Measurements from ENCODE around the gene MFSD2A. TPM values are rescaled to one million over a fixed set of nuclear protein-coding genes. Genes with fewer than 3 reads are reported as not detected.
"Not testable (repeated sequence)": the region's sequence is repeated elsewhere in the genome, so short reads cannot be mapped to it uniquely, and the experiment has no call there.

Gene MFSD2A
- polyA plus RNA-seq (2013, experiment 1 of 2), result 15.0 TPM
- polyA plus RNA-seq (2013, experiment 2 of 2), result 15.3 TPM

DNA sequence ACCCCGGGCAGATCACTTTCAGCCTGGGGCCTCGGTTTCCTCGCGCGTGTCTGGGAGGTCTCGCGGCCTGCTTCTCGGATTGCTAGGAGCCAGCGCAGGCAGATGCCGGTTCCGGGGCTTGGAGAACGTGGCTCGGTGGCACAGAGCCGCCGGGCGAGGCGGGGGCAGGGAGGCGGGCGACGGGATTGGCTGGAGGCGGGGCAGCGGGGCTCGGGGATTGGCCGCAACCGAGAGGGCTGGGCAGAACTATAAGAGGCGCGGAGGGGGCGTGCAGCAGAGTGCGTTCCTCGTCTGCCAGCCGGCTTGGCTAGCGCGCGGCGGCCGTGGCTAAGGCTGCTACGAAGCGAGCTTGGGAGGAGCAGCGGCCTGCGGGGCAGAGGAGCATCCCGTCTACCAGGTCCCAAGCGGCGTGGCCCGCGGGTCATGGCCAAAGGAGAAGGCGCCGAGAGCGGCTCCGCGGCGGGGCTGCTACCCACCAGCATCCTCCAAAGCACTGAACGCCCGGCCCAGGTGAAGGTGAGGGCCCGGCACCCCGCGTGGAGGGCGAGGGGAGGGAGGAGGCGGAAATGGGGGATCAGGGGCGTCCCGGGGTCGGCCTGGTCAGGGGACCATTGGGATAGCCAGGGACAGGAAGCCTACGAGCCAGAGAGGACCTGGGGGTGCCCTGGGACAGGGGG lies at the start of gene MFSD2A:
TSS of gene MFSD2A (plus strand) at position 276 of the 677 bp plus-strand sequence. CDS start at position 424, 148 bp downstream.
- Histone ChIP-seq H3K9ac (ENCODE audit: low read depth, low read length) (peak within 1 kb of the TSS; percentile 63), H3K9me3 (ENCODE audit: insufficient read depth, low read depth, low read length) (no peaks in the 10 kb centered on the region), H3K27me3 (ENCODE audit: insufficient read depth, low read length) (peaks cover 39% of the 10 kb centered on the region), H3K4me3 (ENCODE audit: low read length) (peak within 1 kb of the TSS; percentile 62), H3K27ac (ENCODE audit: low read depth, low read length) (no peak within 1 kb of the TSS), H3K4me1 (ENCODE audit: insufficient read depth, low read length) (peaks cover 9% of the 10 kb centered on the region; the same call in 1 of the 2 replicates), H3K36me3 (ENCODE audit: insufficient read depth, low read length) (peaks cover 15% of the 10 kb centered on the region; the same call in 1 of the 2 replicates)
- WGBS, result under 1% methylated on average over 62 of the region's 62 CpGs

GRCh38 chr1:39905172-39905571 lies 49.8 kb upstream of the MFSD2A start:
- 93% methylated on average over 4 of the region's 4 CpGs for WGBS
- no peak overlapping the region for H3K4me3 ChIP-seq (ENCODE audit: low read length)
- H3K36me3 ChIP-seq (ENCODE audit: insufficient read depth, low read length), result no peaks in the 10 kb centered on the region
- H3K27me3 ChIP-seq (ENCODE audit: insufficient read depth, low read length), result peaks cover 27% of the 10 kb centered on the region
- no peak overlapping the region for H3K27ac ChIP-seq (ENCODE audit: low read depth, low read length)
- peaks cover 14% of the 10 kb centered on the region for H3K9me3 ChIP-seq (ENCODE audit: insufficient read depth, low read depth, low read length)
- H3K4me1 ChIP-seq (ENCODE audit: insufficient read depth, low read length), result peaks cover 4% of the 10 kb centered on the region; the same call in 1 of the 2 replicates
- H3K9ac ChIP-seq (ENCODE audit: low read depth, low read length), result no peak overlapping the region

GRCh38 chr1:39907528-39908453 lies 47.2 kb upstream of the MFSD2A start:
- no peak overlapping the region for H3K9ac ChIP-seq (ENCODE audit: low read depth, low read length)
- H3K36me3 ChIP-seq (ENCODE audit: insufficient read depth, low read length), result no peaks in the 10 kb centered on the region
- H3K9me3 ChIP-seq (ENCODE audit: insufficient read depth, low read depth, low read length), result peaks cover 14% of the 10 kb centered on the region
- H3K27ac ChIP-seq (ENCODE audit: low read depth, low read length), result no peak overlapping the region
- H3K4me1 ChIP-seq (ENCODE audit: insufficient read depth, low read length), result no peaks in the 10 kb centered on the region
- H3K4me3 ChIP-seq (ENCODE audit: low read length), result no peak overlapping the region
- peaks cover 14% of the 10 kb centered on the region for H3K27me3 ChIP-seq (ENCODE audit: insufficient read depth, low read length)
- 85% methylated on average over 3 of the region's 3 CpGs for WGBS

DNA sequence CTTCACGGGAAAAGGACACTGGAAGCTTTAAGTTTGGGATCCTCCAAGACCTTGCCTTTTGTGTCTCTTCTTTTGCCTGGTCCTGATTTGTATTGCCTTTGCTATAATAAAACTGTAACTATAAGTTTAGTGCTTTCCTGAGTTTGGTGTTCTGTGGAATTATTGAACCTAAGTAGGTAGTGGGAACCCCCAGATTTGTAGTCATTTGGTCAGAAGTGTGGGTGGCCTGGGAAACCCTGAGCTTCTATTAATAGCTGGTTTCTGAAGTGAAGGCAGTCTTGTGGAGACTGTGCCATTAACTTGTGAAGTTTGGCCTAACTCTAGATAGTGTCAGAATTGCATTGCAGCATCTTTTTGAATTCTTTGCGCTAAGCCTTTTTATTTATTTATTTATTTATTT lies 46.4 kb upstream of the MFSD2A start:
- H3K27me3 ChIP-seq (ENCODE audit: insufficient read depth, low read length), result peaks cover 7% of the 10 kb centered on the region
- peaks cover 14% of the 10 kb centered on the region for H3K9me3 ChIP-seq (ENCODE audit: insufficient read depth, low read depth, low read length)
- WGBS, result 100% methylated on average over 1 of the region's 2 CpGs
- no peak overlapping the region for H3K27ac ChIP-seq (ENCODE audit: low read depth, low read length)
- H3K36me3 ChIP-seq (ENCODE audit: insufficient read depth, low read length), result no peaks in the 10 kb centered on the region
- H3K4me3 ChIP-seq (ENCODE audit: low read length), result no peak overlapping the region
- H3K4me1 ChIP-seq (ENCODE audit: insufficient read depth, low read length), result no peaks in the 10 kb centered on the region
- no peak overlapping the region for H3K9ac ChIP-seq (ENCODE audit: low read depth, low read length)

DNA sequence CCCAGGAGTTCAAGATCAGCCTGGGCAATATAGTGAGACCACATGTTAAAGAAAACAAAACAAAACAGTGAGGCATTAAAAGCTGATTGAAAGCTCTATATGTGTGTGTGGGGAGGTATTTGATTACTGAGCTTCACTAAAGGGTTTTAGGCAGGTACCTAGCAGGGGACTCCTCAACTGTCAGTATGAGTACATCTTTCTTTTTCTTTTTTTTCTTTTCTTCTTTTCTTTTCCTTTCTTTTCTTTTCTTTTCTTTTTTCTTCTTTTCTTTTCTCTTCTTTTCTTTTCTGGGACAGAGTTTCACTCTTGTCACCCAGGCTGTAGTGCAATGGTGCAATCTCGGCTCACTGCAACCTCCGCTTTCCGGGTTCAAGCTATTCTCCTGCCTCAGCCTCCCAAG lies 44.7 kb upstream of the MFSD2A start:
- peaks cover 14% of the 10 kb centered on the region for H3K9me3 ChIP-seq (ENCODE audit: insufficient read depth, low read depth, low read length)
- over 99% methylated on average over 3 of the region's 3 CpGs for WGBS
- H3K27ac ChIP-seq (ENCODE audit: low read depth, low read length), result no peak overlapping the region
- no peaks in the 10 kb centered on the region for H3K4me1 ChIP-seq (ENCODE audit: insufficient read depth, low read length)
- no peak overlapping the region for H3K9ac ChIP-seq (ENCODE audit: low read depth, low read length)
- H3K36me3 ChIP-seq (ENCODE audit: insufficient read depth, low read length), result no peaks in the 10 kb centered on the region
- H3K4me3 ChIP-seq (ENCODE audit: low read length), result no peak overlapping the region
- no peaks in the 10 kb centered on the region for H3K27me3 ChIP-seq (ENCODE audit: insufficient read depth, low read length)

- not testable (repeated sequence) for H3K4me3 ChIP-seq (ENCODE audit: low read length); H3K9ac ChIP-seq (ENCODE audit: low read depth, low read length); H3K27me3 ChIP-seq (ENCODE audit: insufficient read depth, low read length); H3K9me3 ChIP-seq (ENCODE audit: insufficient read depth, low read depth, low read length); H3K27ac ChIP-seq (ENCODE audit: low read depth, low read length); H3K4me1 ChIP-seq (ENCODE audit: insufficient read depth, low read length); H3K36me3 ChIP-seq (ENCODE audit: insufficient read depth, low read length)
- WGBS, result 96% methylated on average over 27 of the region's 30 CpGs
Observed at GRCh38 chr1:39913136-39913535, 41.8 kb upstream of the MFSD2A start.

DNA sequence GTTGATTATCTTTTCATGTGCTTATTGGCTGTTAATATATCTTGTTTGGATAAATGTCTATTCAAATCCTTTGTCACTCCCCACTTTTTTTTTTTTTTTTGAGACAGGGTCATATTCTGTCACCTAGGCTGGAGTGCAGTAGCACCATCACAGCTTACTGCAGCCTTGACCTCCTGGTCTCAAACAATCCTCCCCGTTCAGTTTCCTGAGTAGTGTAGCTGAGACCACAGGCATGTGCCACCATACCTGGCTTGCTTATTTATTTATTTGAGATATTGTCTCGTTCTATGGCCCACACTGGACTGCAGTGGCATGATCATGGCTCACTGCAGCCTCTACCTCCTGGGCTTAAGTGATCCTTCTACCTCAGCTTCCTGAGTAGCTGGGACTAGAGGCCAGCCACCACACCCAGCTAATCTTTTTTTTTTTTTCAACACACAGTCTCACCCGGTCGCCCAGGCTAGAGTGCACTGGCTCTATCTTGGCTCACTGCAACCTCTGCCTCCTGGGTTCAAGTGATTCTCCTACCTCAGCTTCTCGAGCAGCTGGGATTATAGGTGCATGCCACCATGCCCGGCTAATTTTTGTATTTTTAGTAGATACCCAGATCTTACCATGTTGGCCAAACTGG lies 39.3 kb upstream of the MFSD2A start:
- WGBS, result 90% methylated on average over 6 of the region's 6 CpGs
- H3K27ac ChIP-seq (ENCODE audit: low read depth, low read length), result no peak overlapping the region
- H3K4me1 ChIP-seq (ENCODE audit: insufficient read depth, low read length), result no peaks in the 10 kb centered on the region
- H3K9ac ChIP-seq (ENCODE audit: low read depth, low read length), result no peak overlapping the region
- H3K36me3 ChIP-seq (ENCODE audit: insufficient read depth, low read length), result no peaks in the 10 kb centered on the region
- no peak overlapping the region for H3K4me3 ChIP-seq (ENCODE audit: low read length)
- no peaks in the 10 kb centered on the region for H3K27me3 ChIP-seq (ENCODE audit: insufficient read depth, low read length)
- H3K9me3 ChIP-seq (ENCODE audit: insufficient read depth, low read depth, low read length), result no peaks in the 10 kb centered on the region

DNA sequence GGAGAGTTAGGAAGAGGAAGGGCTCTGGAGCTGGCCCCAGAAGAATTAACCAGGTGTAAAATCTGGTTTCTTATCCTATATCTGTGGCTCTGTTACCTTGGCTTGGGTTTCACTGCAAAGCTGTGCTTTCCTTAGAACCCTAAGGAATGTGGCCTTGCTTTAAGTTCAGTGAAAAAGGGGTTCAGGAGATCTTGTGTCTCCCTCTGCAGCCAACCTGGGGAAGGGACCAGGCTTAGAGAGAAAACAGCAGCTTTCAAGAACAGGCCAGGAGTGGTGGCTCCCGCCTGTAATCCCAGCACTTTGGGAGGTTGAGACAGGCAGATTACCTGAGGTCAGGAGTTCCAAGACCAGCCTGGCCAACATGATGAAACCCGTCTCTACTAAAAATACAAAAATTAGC lies 37.1 kb upstream of the MFSD2A start:
- Histone ChIP-seq H3K9me3 (ENCODE audit: insufficient read depth, low read depth, low read length) (no peaks in the 10 kb centered on the region), H3K4me3 (ENCODE audit: low read length) (no peak overlapping the region), H3K27me3 (ENCODE audit: insufficient read depth, low read length) (peaks cover 8% of the 10 kb centered on the region; the same call in 1 of the 2 replicates), H3K9ac (ENCODE audit: low read depth, low read length) (no peak overlapping the region), H3K36me3 (ENCODE audit: insufficient read depth, low read length) (no peaks in the 10 kb centered on the region), H3K27ac (ENCODE audit: low read depth, low read length) (no peak overlapping the region), H3K4me1 (ENCODE audit: insufficient read depth, low read length) (peaks cover 8% of the 10 kb centered on the region)
- 95% methylated on average over 2 of the region's 2 CpGs for WGBS

DNA sequence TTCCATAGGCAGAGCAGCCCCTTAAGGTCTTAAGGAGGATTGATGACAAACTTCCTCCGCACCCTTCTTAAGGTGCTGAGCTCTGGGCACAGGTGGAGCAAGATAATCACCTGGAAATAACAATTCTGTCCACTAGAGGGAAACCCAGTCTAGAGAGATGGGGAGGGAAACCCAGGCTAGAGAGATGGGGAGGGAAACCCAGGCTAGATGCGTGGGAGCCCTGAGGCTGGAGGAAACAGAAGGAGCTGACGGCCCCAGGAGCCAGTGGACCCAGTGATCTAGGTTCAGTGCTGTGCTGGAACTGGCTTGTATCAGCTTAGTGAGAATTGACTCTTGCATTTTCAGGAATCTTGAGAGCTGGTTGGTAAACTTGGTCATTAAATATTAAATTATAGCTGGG lies 35.4 kb upstream of the MFSD2A start:
- Histone ChIP-seq H3K9me3 (ENCODE audit: insufficient read depth, low read depth, low read length) (no peaks in the 10 kb centered on the region), H3K27ac (ENCODE audit: low read depth, low read length) (no peak overlapping the region), H3K27me3 (ENCODE audit: insufficient read depth, low read length) (peaks cover 8% of the 10 kb centered on the region; the same call in 1 of the 2 replicates), H3K9ac (ENCODE audit: low read depth, low read length) (no peak overlapping the region), H3K4me1 (ENCODE audit: insufficient read depth, low read length) (peaks cover 9% of the 10 kb centered on the region), H3K36me3 (ENCODE audit: insufficient read depth, low read length) (no peaks in the 10 kb centered on the region), H3K4me3 (ENCODE audit: low read length) (no peak overlapping the region)
- WGBS, result 49% methylated on average over 3 of the region's 3 CpGs

GRCh38 chr1:39922251-39922688 lies 32.7 kb upstream of the MFSD2A start:
- Histone ChIP-seq H3K4me3 (ENCODE audit: low read length) (peak overlapping the region; percentile 39), H3K36me3 (ENCODE audit: insufficient read depth, low read length) (no peaks in the 10 kb centered on the region), H3K27ac (ENCODE audit: low read depth, low read length) (no peak overlapping the region), H3K4me1 (ENCODE audit: insufficient read depth, low read length) (peaks cover 9% of the 10 kb centered on the region), H3K9ac (ENCODE audit: low read depth, low read length) (no peak overlapping the region), H3K9me3 (ENCODE audit: insufficient read depth, low read depth, low read length) (no peaks in the 10 kb centered on the region), H3K27me3 (ENCODE audit: insufficient read depth, low read length) (peaks cover 13% of the 10 kb centered on the region; the same call in 1 of the 2 replicates)
- 4% methylated on average over 25 of the region's 25 CpGs for WGBS
